Measurements from ENCODE around the gene CCBE1. TPM values are rescaled to one million over a fixed set of nuclear protein-coding genes. Genes with fewer than 3 reads are reported as not detected.

CCBE1 gene
- total RNA-seq, 1 donor from 2014 or later, result 4.1 TPM

GRCh38 chr18:59721931-59722330, 24.7 kb upstream of the CCBE1 start:
- Mint-ChIP-seq H3K9me3 (ENCODE audit: unreplicated experiment) (peaks cover 7% of the 10 kb centered on the region), H3K27me3 (ENCODE audit: low read depth, unreplicated experiment) (no peaks in the 10 kb centered on the region), H3K36me3 (ENCODE audit: low read depth, unreplicated experiment) (no peaks in the 10 kb centered on the region), H3K27ac (ENCODE audit: unreplicated experiment) (no peak overlapping the region), H3K4me3 (ENCODE audit: unreplicated experiment) (no peak overlapping the region), H3K4me1 (ENCODE audit: low read depth, unreplicated experiment) (peaks cover 29% of the 10 kb centered on the region)
- Histone ChIP-seq H3K4me1 (ENCODE audit: insufficient read depth, low read length) (peaks cover 32% of the 10 kb centered on the region), H3K9ac (ENCODE audit: low read length) (no peak overlapping the region), H2AFZ (ENCODE audit: low read depth, low read length) (no peak overlapping the region), H3K27ac (ENCODE audit: low read depth, low read length) (no peak overlapping the region), H3K4me2 (ENCODE audit: low read length) (no peak overlapping the region), H3K79me2 (ENCODE audit: insufficient read depth, low read length) (no peaks in the 10 kb centered on the region), H3K36me3 (ENCODE audit: insufficient read depth, low read length) (no peaks in the 10 kb centered on the region), H3K27me3 (ENCODE audit: insufficient read depth, low read length) (no peaks in the 10 kb centered on the region), H4K20me1 (ENCODE audit: insufficient read depth, low read length) (no peaks in the 10 kb centered on the region), H3K4me3 (ENCODE audit: insufficient read depth, low read depth, low read length) (no peak overlapping the region), H3K9me3 (ENCODE audit: insufficient read depth, low read depth, low read length) (peaks cover 3% of the 10 kb centered on the region)
- DNase-seq (ENCODE audit: low read depth) (no peak), FAIRE-seq (no peak)
- TF ChIP-seq EZH2 (IDR thresholded peaks at IDR 0.05; ENCODE audit: insufficient read depth, low read length) (no peak), CTCF (IDR thresholded peaks at IDR 0.05; ENCODE audit: insufficient read depth, low read depth, low read length) (no peak)

GRCh38 chr18:59721211-59721610, 24.0 kb upstream of the CCBE1 start:
- H3K9me3 ChIP-seq (ENCODE audit: insufficient read depth, low read depth, low read length), result peaks cover 3% of the 10 kb centered on the region
- no peak for TF ChIP-seq CTCF (IDR thresholded peaks at IDR 0.05; ENCODE audit: insufficient read depth, low read depth, low read length)
- TF ChIP-seq EZH2 (IDR thresholded peaks at IDR 0.05; ENCODE audit: insufficient read depth, low read length), result no peak
- no peaks in the 10 kb centered on the region for H3K79me2 ChIP-seq (ENCODE audit: insufficient read depth, low read length)
- H4K20me1 ChIP-seq (ENCODE audit: insufficient read depth, low read length), result no peaks in the 10 kb centered on the region
- no peak overlapping the region for H3K4me2 ChIP-seq (ENCODE audit: low read length)
- no peak overlapping the region for H2AFZ ChIP-seq (ENCODE audit: low read depth, low read length)
- no peak overlapping the region for H3K9ac ChIP-seq (ENCODE audit: low read length)
- no peak overlapping the region for H3K27ac Mint-ChIP-seq (ENCODE audit: unreplicated experiment)
- no peaks in the 10 kb centered on the region for H3K36me3 Mint-ChIP-seq (ENCODE audit: low read depth, unreplicated experiment)
- DNase-seq (ENCODE audit: low read depth) (no peak), FAIRE-seq (peak; percentile 70)
- H3K4me3 ChIP-seq (ENCODE audit: insufficient read depth, low read depth, low read length), result no peak overlapping the region
- H3K27ac ChIP-seq (ENCODE audit: low read depth, low read length), result no peak overlapping the region
- H3K4me1 Mint-ChIP-seq (ENCODE audit: low read depth, unreplicated experiment), result peaks cover 30% of the 10 kb centered on the region
- no peaks in the 10 kb centered on the region for H3K27me3 ChIP-seq (ENCODE audit: insufficient read depth, low read length)
- H3K9me3 Mint-ChIP-seq (ENCODE audit: unreplicated experiment), result peaks cover 7% of the 10 kb centered on the region
- H3K4me3 Mint-ChIP-seq (ENCODE audit: unreplicated experiment), result no peak overlapping the region
- no peaks in the 10 kb centered on the region for H3K36me3 ChIP-seq (ENCODE audit: insufficient read depth, low read length)
- peaks cover 34% of the 10 kb centered on the region for H3K4me1 ChIP-seq (ENCODE audit: insufficient read depth, low read length)
- H3K27me3 Mint-ChIP-seq (ENCODE audit: low read depth, unreplicated experiment), result no peaks in the 10 kb centered on the region

GRCh38 chr18:59719544-59720181, 22.4 kb upstream of the CCBE1 start:
- peak; percentile 97 for FAIRE-seq
- DNase-seq (ENCODE audit: low read depth), result peak; percentile 94
- H3K36me3 Mint-ChIP-seq (ENCODE audit: low read depth, unreplicated experiment), result no peaks in the 10 kb centered on the region
- H3K27ac Mint-ChIP-seq (ENCODE audit: unreplicated experiment), result peak overlapping the region; percentile 94
- Histone ChIP-seq H3K9me3 (ENCODE audit: insufficient read depth, low read depth, low read length) (peaks cover 3% of the 10 kb centered on the region), H3K27me3 (ENCODE audit: insufficient read depth, low read length) (no peaks in the 10 kb centered on the region), H3K79me2 (ENCODE audit: insufficient read depth, low read length) (no peaks in the 10 kb centered on the region), H2AFZ (ENCODE audit: low read depth, low read length) (no peak overlapping the region), H3K27ac (ENCODE audit: low read depth, low read length) (peak overlapping the region; percentile 91), H4K20me1 (ENCODE audit: insufficient read depth, low read length) (no peaks in the 10 kb centered on the region), H3K36me3 (ENCODE audit: insufficient read depth, low read length) (no peaks in the 10 kb centered on the region), H3K4me1 (ENCODE audit: insufficient read depth, low read length) (peaks cover 45% of the 10 kb centered on the region), H3K9ac (ENCODE audit: low read length) (peak overlapping the region; percentile 73), H3K4me3 (ENCODE audit: insufficient read depth, low read depth, low read length) (no peak overlapping the region), H3K4me2 (ENCODE audit: low read length) (peak overlapping the region; percentile 66)
- no peaks in the 10 kb centered on the region for H3K27me3 Mint-ChIP-seq (ENCODE audit: low read depth, unreplicated experiment)
- H3K4me1 Mint-ChIP-seq (ENCODE audit: low read depth, unreplicated experiment), result peaks cover 44% of the 10 kb centered on the region
- no peak overlapping the region for H3K4me3 Mint-ChIP-seq (ENCODE audit: unreplicated experiment)
- H3K9me3 Mint-ChIP-seq (ENCODE audit: unreplicated experiment), result peaks cover 11% of the 10 kb centered on the region
- no peak for TF ChIP-seq EZH2 (IDR thresholded peaks at IDR 0.05; ENCODE audit: insufficient read depth, low read length)
- TF ChIP-seq CTCF (IDR thresholded peaks at IDR 0.05; ENCODE audit: insufficient read depth, low read depth, low read length), result no peak
